ENCODE measurements around the gene KCNJ6.
"Not testable (repeated sequence)": the region's sequence is repeated elsewhere in the genome, so short reads cannot be mapped to it uniquely, and the experiment has no call there.

KCNJ6 gene

GRCh38 chr21:37677006-37677405, 239.3 kb downstream of the KCNJ6 start:
- no peak for DNase-seq (ENCODE audit: low read depth in 2 of 2)

- DNase-seq (ENCODE audit: low read depth in 2 of 2): peak; percentile 36 to 54
These were observed 241.0 kb downstream of the KCNJ6 start for GRCh38 chr21:37675202-37675801.

- DNase-seq (ENCODE audit: low read depth in 2 of 2): no peak
These were observed 242.3 kb downstream of the KCNJ6 start for GRCh38 chr21:37673801-37674575.

GRCh38 chr21:37671381-37671780, 244.9 kb downstream of the KCNJ6 start:
- DNase-seq (ENCODE audit: low read depth in 2 of 2): no peak

GRCh38 chr21:37670883-37671282, 245.4 kb downstream of the KCNJ6 start:
- DNase-seq (ENCODE audit: low read depth in 2 of 2): no peak

- DNase-seq (ENCODE audit: low read depth in 2 of 2): no peak
These were observed 247.0 kb downstream of the KCNJ6 start for GRCh38 chr21:37669249-37669648.

- DNase-seq (ENCODE audit: low read depth in 2 of 2): no peak
These were observed 247.6 kb downstream of the KCNJ6 start for GRCh38 chr21:37668462-37669239.

GRCh38 chr21:37667380-37667779, 248.9 kb downstream of the KCNJ6 start:
- DNase-seq (ENCODE audit: low read depth in 2 of 2): no peak

- DNase-seq (ENCODE audit: low read depth in 2 of 2): no peak
These were observed 250.8 kb downstream of the KCNJ6 start for GRCh38 chr21:37665230-37666024.

- DNase-seq (ENCODE audit: low read depth in 2 of 2): not testable (repeated sequence)
These were observed 254.0 kb downstream of the KCNJ6 start for GRCh38 chr21:37662227-37662626.

- no peak for DNase-seq (ENCODE audit: low read depth in 2 of 2)
These were observed 255.5 kb downstream of the KCNJ6 start for GRCh38 chr21:37660709-37661108.

GRCh38 chr21:37659874-37660273, 256.4 kb downstream of the KCNJ6 start:
- no peak for DNase-seq (ENCODE audit: low read depth in 2 of 2)

GRCh38 chr21:37658817-37659458, 257.3 kb downstream of the KCNJ6 start:
- no peak for DNase-seq (ENCODE audit: low read depth in 2 of 2)

- no peak for DNase-seq (ENCODE audit: low read depth in 2 of 2)
These were observed 258.0 kb downstream of the KCNJ6 start for GRCh38 chr21:37658121-37658816.

GRCh38 chr21:37656899-37657298, 259.4 kb downstream of the KCNJ6 start:
- DNase-seq (ENCODE audit: low read depth in 2 of 2): no peak

GRCh38 chr21:37655611-37656300, 260.5 kb downstream of the KCNJ6 start:
- DNase-seq (ENCODE audit: low read depth in 2 of 2): no peak

GRCh38 chr21:37654596-37654995, 261.7 kb downstream of the KCNJ6 start:
- no peak for DNase-seq (ENCODE audit: low read depth in 2 of 2)

- no peak for DNase-seq (ENCODE audit: low read depth in 2 of 2)
These were observed 263.1 kb downstream of the KCNJ6 start for GRCh38 chr21:37653201-37653600.

GRCh38 chr21:37647781-37648180, 268.5 kb downstream of the KCNJ6 start:
- no peak for DNase-seq (ENCODE audit: low read depth in 2 of 2)

GRCh38 chr21:37646761-37647160, 269.5 kb downstream of the KCNJ6 start:
- not testable (repeated sequence) for DNase-seq (ENCODE audit: low read depth in 2 of 2)
